ENCODE measurements around the gene PIP4P1. TPM values are rescaled to one million over a fixed set of nuclear protein-coding genes. Genes with fewer than 3 reads are reported as not detected.
A peak's percentile ranks its signal among the peaks of the same experiment; 100 is the strongest.

PIP4P1 gene
- total and polyA plus RNA-seq, 2 experiments from 2014 or later, result 17.6 to 60.1 TPM

GRCh38 chr14:20460458-20461224 lies 593 bp downstream of the PIP4P1 start:
- H3K36me3 ChIP-seq, result peaks cover 20% of the 10 kb centered on the region
- no peaks in the 10 kb centered on the region for H3K9me3 ChIP-seq (ENCODE audit: low read depth)
- no peak for DNase-seq (ENCODE audit: low read depth in 1 of 2, low spot score in 1 of 2)
- peak overlapping the region; percentile 92 for H3K27ac ChIP-seq
- peaks cover 10% of the 10 kb centered on the region for H3K4me1 ChIP-seq (ENCODE audit: low read depth)
- H3K4me3 ChIP-seq, result peak overlapping the region; percentile 92
- no peak for TF ChIP-seq CTCF (IDR thresholded peaks at IDR 0.05; ENCODE audit: low read depth, low read length)
- no peaks in the 10 kb centered on the region for H3K27me3 ChIP-seq

- H3K36me3 ChIP-seq, result peaks cover 20% of the 10 kb centered on the region
- H3K27ac ChIP-seq, result peak overlapping the region; percentile 46
- TF ChIP-seq CTCF (IDR thresholded peaks at IDR 0.05; ENCODE audit: low read depth, low read length), result no peak
- no peaks in the 10 kb centered on the region for H3K27me3 ChIP-seq
- H3K4me1 ChIP-seq (ENCODE audit: low read depth), result peaks cover 14% of the 10 kb centered on the region
- H3K4me3 ChIP-seq, result no peak overlapping the region
- no peak for DNase-seq (ENCODE audit: low read depth in 1 of 2, low spot score in 1 of 2)
- H3K9me3 ChIP-seq (ENCODE audit: low read depth), result no peaks in the 10 kb centered on the region
These were observed 3.0 kb downstream of the PIP4P1 start for GRCh38 chr14:20458031-20458789.

- Histone ChIP-seq H3K27me3 (no peaks in the 10 kb centered on the region), H3K9me3 (ENCODE audit: low read depth) (no peaks in the 10 kb centered on the region), H3K4me3 (no peak overlapping the region), H3K36me3 (peaks cover 20% of the 10 kb centered on the region), H3K27ac (peak overlapping the region; percentile 99), H3K4me1 (ENCODE audit: low read depth) (peaks cover 14% of the 10 kb centered on the region)
- DNase-seq (ENCODE audit: low read depth in 1 of 2, low spot score in 1 of 2), result no peak
- TF ChIP-seq CTCF (IDR thresholded peaks at IDR 0.05; ENCODE audit: low read depth, low read length), result no peak
These were observed 4.3 kb downstream of the PIP4P1 start for GRCh38 chr14:20456971-20457370.

- H3K27ac ChIP-seq, result peak overlapping the region; percentile 99
- DNase-seq (ENCODE audit: low read depth in 1 of 2, low spot score in 1 of 2), result peak; percentile 82 to 91
- peaks cover 14% of the 10 kb centered on the region for H3K4me1 ChIP-seq (ENCODE audit: low read depth)
- H3K9me3 ChIP-seq (ENCODE audit: low read depth), result no peaks in the 10 kb centered on the region
- no peak for TF ChIP-seq CTCF (IDR thresholded peaks at IDR 0.05; ENCODE audit: low read depth, low read length)
- peak overlapping the region; percentile 51 for H3K4me3 ChIP-seq
- no peaks in the 10 kb centered on the region for H3K27me3 ChIP-seq
- peaks cover 22% of the 10 kb centered on the region for H3K36me3 ChIP-seq
These were observed 5.6 kb downstream of the PIP4P1 start for GRCh38 chr14:20455355-20456300.
